HG03442 (cell line): Measurements from ENCODE around the gene BRWD1.
"Not testable (repeated sequence)": the region's sequence is repeated elsewhere in the genome, so short reads cannot be mapped to it uniquely, and the experiment has no call there.

Experiments used
- ATAC-seq: cut with Tn5 transposase; IDR thresholded peaks from one replicate; pipeline ENCODE4 v1.9.1; 2021; ENCODE audit warnings: mild to moderate bottlenecking, moderate library complexity; ENCODE audit not compliant: unreplicated experiment

The BRWD1 gene

GRCh38 chr21:39176271-39176709 lies 137.1 kb downstream of the BRWD1 start:
- no peak for ATAC-seq

GRCh38 chr21:39175665-39176064 lies 137.8 kb downstream of the BRWD1 start:
- no peak for ATAC-seq

GRCh38 chr21:39175154-39175553 lies 138.3 kb downstream of the BRWD1 start:
- ATAC-seq, result no peak

DNA sequence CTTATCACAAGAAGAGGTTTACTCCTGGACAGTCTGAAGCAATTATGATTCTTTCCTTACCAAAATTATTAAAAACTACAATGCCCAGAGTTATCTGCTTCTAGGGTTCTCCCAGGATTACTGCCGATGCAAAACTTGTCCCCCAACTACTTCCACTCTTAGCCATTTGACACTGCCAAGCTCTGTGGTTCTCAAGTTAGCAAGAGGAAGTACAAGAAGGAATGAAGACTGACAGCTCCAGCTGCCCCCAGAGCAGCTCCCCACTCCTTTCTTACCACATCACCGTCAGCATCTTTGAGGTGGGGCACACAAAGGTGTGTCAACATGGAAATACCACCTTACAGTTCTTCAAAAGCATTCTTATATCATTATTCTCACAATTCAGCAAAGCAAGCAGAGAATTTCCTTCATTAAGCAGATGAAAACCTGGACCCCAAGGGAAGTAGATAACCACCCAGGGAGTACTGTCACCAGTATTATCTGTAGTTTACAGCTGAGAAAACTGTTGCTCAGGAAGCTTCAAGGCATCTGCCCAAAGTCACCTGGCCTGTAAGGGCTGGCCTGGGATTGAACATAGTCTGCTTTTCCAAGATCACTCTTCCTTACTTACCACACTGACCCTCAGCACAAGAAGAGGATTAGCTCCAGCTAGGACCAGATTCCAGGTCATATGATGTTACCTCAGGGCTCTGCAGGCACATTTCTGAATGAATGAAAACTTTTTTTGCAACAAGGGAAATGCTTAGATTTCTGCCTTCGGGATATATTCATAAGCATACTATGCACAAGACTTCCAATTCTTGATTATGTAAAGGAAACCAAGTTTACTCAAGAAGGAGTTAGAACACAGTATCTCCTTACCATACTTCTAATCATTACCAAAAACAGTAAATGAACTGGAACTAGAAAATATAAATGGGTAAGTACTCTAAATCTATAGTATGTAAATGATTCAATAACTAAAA lies 139.4 kb downstream of the BRWD1 start:
- ATAC-seq, result no peak

DNA sequence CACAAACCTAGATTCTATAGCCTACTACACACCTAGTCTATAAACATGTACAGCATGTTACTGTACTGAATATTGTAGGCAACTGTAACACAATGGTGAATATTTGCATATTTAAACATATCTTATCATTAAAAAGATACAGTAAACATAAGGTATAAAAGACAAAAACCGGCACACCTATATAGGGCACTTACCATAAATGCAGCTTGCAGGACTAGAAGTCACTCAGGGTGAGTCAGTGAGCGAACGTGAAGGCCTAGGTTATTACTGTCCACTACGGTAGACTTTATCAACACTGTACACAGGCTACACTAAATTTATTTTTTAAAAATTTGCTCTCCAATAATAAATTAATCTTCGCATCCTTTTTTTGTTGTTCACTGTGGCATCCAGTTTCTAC lies 143.5 kb downstream of the BRWD1 start:
- ATAC-seq, result no peak

- no peak for ATAC-seq
Measured at GRCh38 chr21:39168800-39169199, 144.6 kb downstream of the BRWD1 start.

GRCh38 chr21:39164523-39164922 lies 148.9 kb downstream of the BRWD1 start:
- ATAC-seq, result no peak

DNA sequence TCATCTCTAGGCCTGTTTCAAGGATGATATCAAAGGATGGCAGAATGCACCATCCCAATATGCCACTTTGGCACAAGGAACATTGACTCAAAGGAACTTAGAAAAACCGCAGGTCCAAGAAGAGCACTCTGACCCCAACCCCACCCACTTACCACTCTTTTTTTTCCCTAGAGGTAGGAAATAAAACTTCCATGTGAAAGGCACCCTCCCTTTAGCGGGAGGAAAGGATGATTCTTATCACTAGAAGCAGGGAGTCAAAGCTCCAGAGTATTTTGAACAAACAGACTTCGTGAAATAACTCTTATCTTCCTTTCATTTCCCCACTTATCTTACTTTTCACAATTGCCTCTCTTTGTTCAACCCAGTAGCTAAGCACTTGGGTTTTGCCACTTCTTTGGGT lies 152.4 kb downstream of the BRWD1 start:
- ATAC-seq, result no peak

DNA sequence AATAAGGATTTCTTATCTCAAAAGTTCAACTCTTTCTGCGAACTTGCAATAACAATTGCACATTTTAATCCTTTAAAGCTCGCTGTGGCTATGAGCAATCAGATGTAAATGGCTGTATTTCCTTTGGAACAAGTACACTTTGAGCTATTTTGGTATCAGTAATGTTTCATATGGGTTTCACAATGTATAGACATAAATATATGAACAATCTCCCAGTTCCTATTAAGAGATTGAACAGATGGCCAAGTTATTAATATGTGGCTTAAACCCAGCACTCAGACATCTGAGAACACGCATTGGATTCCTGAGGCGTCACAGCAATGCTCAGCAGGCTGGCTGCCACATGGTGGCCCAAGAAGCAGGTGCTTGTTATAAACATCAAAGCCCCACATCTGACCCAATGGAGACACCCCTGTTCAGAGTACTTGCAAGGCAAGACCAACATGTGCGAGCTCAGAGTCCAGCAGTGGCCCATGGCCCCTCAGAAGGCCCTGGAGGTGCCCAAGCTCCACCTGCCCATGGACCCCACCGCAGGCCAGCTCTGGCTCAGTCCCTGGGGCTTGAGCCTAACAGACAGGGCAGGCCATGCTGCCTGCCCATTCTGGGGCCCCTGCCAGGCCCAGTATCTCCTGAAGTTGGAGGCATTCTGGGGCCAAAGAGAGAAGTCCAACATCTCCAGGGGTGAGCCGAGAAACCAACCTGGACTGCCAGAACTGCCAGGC lies 153.9 kb downstream of the BRWD1 start:
- ATAC-seq, result no peak

DNA sequence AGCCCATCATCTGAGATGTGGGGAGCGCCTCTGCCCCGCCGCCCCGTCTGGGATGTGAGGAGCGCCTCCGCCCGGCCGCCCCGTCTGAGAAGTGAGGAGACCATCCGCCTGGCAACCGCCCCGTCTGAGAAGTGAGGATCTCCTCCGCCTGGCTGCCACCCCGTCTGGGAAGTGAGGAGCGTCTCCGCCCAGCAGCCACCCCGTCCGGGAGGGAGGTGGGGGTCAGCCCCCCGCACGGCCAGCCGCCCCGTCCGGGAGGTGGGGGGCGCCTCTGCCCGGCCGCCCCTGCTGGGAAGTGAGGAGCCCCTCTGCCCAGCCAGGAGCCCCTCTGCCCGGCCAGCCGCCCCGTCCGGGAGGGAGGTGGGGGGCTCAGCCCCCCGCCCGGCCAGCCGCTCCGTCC lies 156.2 kb downstream of the BRWD1 start:
- not testable (repeated sequence) for ATAC-seq

DNA sequence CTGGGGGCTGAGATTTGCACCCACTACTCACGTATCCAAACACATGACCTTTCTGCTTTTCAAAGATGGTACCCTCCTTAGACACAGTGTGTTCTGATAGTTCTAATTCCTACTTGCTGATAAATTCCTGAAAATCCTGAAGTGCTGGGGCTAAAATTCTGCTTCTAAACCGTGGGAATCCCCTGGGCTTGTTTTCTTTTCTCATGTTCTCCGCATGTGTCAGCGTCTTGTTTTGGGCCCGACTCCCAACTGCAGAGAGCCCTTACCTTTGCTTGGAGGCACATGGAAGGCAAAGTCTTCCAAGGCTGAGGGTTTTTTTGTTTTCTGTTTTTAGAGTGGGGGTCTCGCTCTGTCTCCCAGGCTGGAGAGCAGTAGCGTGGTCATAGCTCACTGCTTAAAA lies 157.4 kb downstream of the BRWD1 start:
- ATAC-seq, result no peak

DNA sequence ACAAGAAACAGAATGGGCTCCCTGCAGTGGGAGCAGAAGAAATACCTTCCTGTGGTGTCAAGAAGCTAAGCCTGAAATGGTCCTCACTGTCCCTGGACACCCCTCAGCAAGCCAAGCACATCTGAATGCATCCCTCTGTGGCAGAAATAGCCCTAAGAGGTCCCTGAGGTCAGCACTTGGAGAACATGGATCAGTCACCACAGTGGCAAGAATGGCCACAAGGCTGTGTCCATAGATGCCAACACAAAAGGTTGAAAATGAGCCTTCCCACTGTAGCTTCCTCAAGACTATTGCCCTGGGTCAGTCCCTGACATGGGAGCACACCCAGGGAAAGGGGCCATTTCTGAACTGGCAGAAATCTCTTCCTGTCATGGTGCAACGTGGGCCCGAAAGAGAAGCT lies 157.9 kb downstream of the BRWD1 start:
- no peak for ATAC-seq

DNA sequence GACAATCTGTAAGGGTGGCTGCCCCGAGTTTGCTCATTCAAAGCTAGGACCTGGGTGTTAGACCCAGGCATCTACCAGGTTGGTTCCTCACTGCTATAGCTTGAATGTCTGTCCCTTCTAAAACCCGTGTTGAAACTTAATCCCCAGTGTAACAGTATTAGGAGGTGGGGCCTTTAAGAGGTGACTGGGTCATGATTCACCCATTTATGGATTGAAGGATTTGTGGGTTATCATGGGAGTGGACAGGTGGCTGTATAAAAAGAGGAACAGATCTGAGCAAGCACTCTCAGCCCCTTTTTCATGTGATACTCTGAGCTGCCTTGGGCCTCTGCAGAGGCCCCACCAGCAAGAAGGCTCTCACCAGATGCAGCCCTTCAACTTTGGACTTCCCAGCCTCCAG lies 159.6 kb downstream of the BRWD1 start:
- ATAC-seq, result no peak

DNA sequence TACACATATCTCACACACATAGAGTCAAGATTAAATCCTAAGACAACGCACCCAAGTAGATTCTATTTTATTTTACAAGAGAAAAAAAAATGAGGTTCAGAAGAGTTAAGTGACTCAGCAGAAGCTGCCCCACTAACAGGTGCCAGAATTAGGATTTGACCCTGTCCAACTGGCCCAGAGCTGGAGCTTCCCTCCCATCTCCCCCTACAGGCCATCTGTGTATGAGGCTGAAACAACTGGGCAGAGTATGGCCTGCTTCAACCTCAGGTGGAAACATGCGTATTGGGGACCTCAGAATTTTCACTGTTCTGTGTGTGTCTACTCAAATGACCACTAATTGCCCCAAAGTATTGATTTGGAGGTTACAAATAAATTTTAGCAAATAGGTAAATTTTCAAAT lies 160.1 kb downstream of the BRWD1 start:
- ATAC-seq, result no peak

- ATAC-seq, result no peak
Measured at GRCh38 chr21:39152271-39152670, 161.2 kb downstream of the BRWD1 start.

DNA sequence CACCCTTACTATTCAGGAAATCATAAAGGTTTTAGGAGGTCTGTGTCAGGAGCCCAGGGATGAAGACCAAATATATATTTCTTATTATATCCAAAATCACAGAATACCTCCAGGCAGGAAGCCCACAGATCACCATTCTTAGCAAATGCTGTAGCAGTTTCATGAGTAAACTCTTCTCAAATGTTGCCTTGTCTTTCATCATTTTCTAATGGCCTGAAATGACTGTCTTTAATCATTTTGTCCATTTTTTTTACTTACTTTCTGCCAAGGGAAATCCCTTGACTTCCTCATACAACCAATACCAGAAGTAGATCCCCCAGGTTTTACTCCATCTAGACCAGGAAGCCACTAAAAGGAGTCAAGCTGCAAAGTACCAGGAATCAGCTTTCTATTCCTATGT lies 162.6 kb downstream of the BRWD1 start:
- ATAC-seq, result no peak

DNA sequence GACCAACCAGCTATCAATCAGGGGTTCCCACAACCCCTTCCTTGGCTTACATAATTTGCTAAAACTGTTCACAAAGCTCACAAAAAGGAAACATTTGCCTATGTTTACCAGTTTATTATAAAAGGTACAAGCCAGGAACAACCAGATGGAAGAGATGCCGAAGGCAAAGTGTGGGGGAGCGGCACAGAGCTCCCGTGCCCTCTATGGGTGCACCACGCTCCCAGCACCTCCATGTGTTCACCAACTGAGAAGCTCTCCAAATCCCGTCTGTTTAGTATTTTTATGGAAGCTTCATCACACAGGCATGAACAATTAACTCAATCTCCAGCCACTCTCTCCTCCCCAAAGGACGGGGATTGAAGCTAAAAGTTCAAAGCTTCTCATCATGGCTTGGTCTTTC lies 163.1 kb downstream of the BRWD1 start:
- no peak for ATAC-seq

DNA sequence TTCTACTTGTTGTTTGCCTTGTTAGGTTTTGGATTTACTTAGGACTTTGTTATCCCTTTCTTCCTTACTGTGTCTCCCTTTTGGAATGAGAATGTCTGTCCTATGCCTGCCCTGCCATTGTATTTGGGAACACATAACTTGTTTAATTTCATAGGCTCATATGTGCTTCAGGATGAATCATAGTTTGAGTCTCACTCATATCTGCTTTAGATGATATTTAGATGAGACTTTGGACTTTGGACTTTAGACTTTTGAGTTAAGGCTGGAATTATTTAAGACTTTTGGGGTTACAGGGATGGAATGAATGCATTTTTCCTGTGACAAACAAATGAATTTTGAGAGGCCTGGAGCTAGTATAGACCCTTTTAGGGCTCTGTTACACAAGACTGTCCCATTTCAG lies 163.6 kb downstream of the BRWD1 start:
- no peak for ATAC-seq

GRCh38 chr21:39148975-39149374 lies 164.5 kb downstream of the BRWD1 start:
- no peak for ATAC-seq

DNA sequence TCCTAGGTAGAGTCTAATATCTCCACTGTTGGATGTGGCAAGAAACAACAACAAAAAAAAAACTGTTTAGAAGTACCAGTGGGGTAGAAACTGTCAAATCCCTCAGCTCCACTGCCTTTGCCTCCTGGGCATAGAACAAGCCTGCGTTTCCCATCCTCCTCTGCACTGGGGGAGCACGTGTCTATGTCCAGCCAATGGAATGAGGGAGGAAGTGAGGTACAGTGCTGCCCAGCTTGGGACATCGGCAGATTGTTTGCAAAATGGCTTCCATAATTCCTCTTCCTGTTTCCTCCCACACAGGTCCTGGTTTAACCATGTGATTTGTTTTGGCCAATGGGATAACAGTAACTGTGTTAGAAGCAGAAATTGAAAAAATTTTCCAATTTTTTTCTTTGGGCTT lies 169.2 kb downstream of the BRWD1 start:
- no peak for ATAC-seq

DNA sequence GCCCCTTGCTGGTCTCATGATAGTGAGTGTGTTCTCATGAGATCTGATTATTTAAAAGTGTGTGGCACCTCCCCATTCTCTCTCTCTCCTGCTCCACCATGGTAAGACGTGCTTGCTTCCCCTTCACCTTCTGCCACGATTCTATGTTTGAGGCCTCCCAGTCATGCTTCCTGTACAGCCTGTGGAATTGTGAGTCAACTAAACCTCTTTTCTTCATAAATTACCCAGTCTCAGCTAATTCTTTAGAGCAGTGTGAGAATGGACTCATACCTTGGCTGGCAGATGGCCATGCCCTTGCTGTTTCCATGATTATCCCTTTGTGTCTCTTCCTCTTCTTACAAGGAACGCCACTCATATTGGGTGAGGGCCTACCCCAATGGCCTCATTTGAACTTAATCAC lies 170.5 kb downstream of the BRWD1 start:
- no peak for ATAC-seq

- no peak for ATAC-seq
Measured at GRCh38 chr21:39141502-39141901, 171.9 kb downstream of the BRWD1 start.
